Activated B cell treated with CpG ODN at 0.5 μM for 24 hours (primary cell): ENCODE data around the gene DGKB. TPM values are rescaled to one million over a fixed set of nuclear protein-coding genes. Genes with fewer than 3 reads are reported as not detected.

Experiments
- ATAC-seq: fragments of 200-7000 bp; cut with Tn5 transposase; one replicate; pipeline ENCODE4 v1.10.0; 2021; ENCODE audit warnings: low read depth, mild to moderate bottlenecking, moderate library complexity
- CTCF ChIA-PET: fragments of 350-600 bp; sonication (Branson Sonifier 250); formaldehyde crosslinking; loops from one replicate; lab custom pipeline; 2021; ENCODE audit warnings: antibody characterized with exemption; lab: Charles Lee
- POLR2A ChIA-PET: fragments of 350-600 bp; sonication (Branson Sonifier 250); formaldehyde crosslinking; loops from one replicate; lab custom pipeline; 2021; ENCODE audit warnings: antibody characterized with exemption; lab: Charles Lee
- DNase-seq: peaks from one replicate; pipeline ENCODE4 v3.0.0; 2022
- H3K27ac Mint-ChIP-seq: one replicate; pipeline ENCODE4 v1.8.0; 2020; ENCODE audit warnings: mixed read lengths
- H3K27me3 Mint-ChIP-seq: one replicate; pipeline ENCODE4 v1.8.0; 2021; ENCODE audit warnings: mixed read lengths
- H3K36me3 Mint-ChIP-seq: one replicate; pipeline ENCODE4 v1.8.0; 2021; ENCODE audit warnings: low read depth, mixed read lengths
- H3K4me1 Mint-ChIP-seq: one replicate; pipeline ENCODE4 v1.8.0; 2021; ENCODE audit warnings: mixed read lengths
- H3K4me3 Mint-ChIP-seq: one replicate; pipeline ENCODE4 v1.8.0; 2020; ENCODE audit warnings: mild to moderate bottlenecking, mixed read lengths
- H3K9me3 Mint-ChIP-seq: one replicate; pipeline ENCODE4 v1.8.0; 2020; ENCODE audit warnings: mixed read lengths
- CTCF ChIP-seq: fragments of 200-600 bp; IDR thresholded peaks from one replicate; pipeline ENCODE4 v1.8.0; 2022; ENCODE audit warnings: antibody characterized with exemption, mild to moderate bottlenecking
- intact Hi-C: fragments of 100-400 bp; cut with micrococcal nuclease; formaldehyde crosslinking; loops from one replicate; pipeline ENCODE4 v1.15.1; 2024
- total RNA-seq: library from RNA; stranded (reverse); gene quantifications from 2 replicates; pipeline ENCODE4 v1.2.3, GENCODE V29; 2022

The DGKB gene
- total RNA-seq, 1 donor from 2014 or later: not detected

- DNase-seq (no peak), ATAC-seq (no peak)
- no peak for TF ChIP-seq CTCF
- Mint-ChIP-seq H3K4me3 (no peak overlapping the region), H3K4me1 (no peaks in the 10 kb centered on the region), H3K9me3 (no peaks in the 10 kb centered on the region), H3K36me3 (no peaks in the 10 kb centered on the region), H3K27me3 (no peaks in the 10 kb centered on the region), H3K27ac (no peak overlapping the region)
- ChIA-PET POLR2A (no interaction called here), CTCF (no interaction called here)
- intact Hi-C loops: no loop called here
These were observed 513.4 kb downstream of the DGKB start for GRCh38 chr7:14389181-14389591.

GRCh38 chr7:14385074-14385473 is 517.5 kb downstream of the DGKB start:
- Mint-ChIP-seq H3K27ac (no peak overlapping the region), H3K4me3 (no peak overlapping the region), H3K9me3 (no peaks in the 10 kb centered on the region), H3K27me3 (no peaks in the 10 kb centered on the region), H3K36me3 (no peaks in the 10 kb centered on the region), H3K4me1 (no peaks in the 10 kb centered on the region)
- no peak for ATAC-seq
- CTCF ChIA-PET: no interaction called here
- TF ChIP-seq CTCF: no peak
- POLR2A ChIA-PET: no interaction called here
- DNase-seq: no peak
- intact Hi-C loops: no loop called here

- H3K27ac Mint-ChIP-seq: no peak overlapping the region
- no peaks in the 10 kb centered on the region for H3K27me3 Mint-ChIP-seq
- no peak for TF ChIP-seq CTCF
- ChIA-PET CTCF (no interaction called here), POLR2A (no interaction called here)
- H3K4me1 Mint-ChIP-seq: no peaks in the 10 kb centered on the region
- H3K9me3 Mint-ChIP-seq: no peaks in the 10 kb centered on the region
- no peak for DNase-seq
- intact Hi-C loops: no loop called here
- H3K4me3 Mint-ChIP-seq: no peak overlapping the region
- no peaks in the 10 kb centered on the region for H3K36me3 Mint-ChIP-seq
- no peak for ATAC-seq
These were observed 520.6 kb downstream of the DGKB start for GRCh38 chr7:14381936-14382335.

GRCh38 chr7:14381306-14381705 is 521.2 kb downstream of the DGKB start:
- H3K4me1 Mint-ChIP-seq: no peaks in the 10 kb centered on the region
- no peak for DNase-seq
- H3K27ac Mint-ChIP-seq: no peak overlapping the region
- TF ChIP-seq CTCF: no peak
- no peaks in the 10 kb centered on the region for H3K27me3 Mint-ChIP-seq
- intact Hi-C loops: no loop called here
- H3K36me3 Mint-ChIP-seq: no peaks in the 10 kb centered on the region
- H3K4me3 Mint-ChIP-seq: no peak overlapping the region
- POLR2A ChIA-PET: no interaction called here
- CTCF ChIA-PET: no interaction called here
- no peak for ATAC-seq
- H3K9me3 Mint-ChIP-seq: no peaks in the 10 kb centered on the region

GRCh38 chr7:14380881-14381280 is 521.7 kb downstream of the DGKB start:
- Mint-ChIP-seq H3K4me3 (no peak overlapping the region), H3K4me1 (no peaks in the 10 kb centered on the region), H3K36me3 (no peaks in the 10 kb centered on the region), H3K27ac (no peak overlapping the region), H3K9me3 (no peaks in the 10 kb centered on the region), H3K27me3 (no peaks in the 10 kb centered on the region)
- ATAC-seq (no peak), DNase-seq (no peak)
- no peak for TF ChIP-seq CTCF
- ChIA-PET CTCF (interaction anchor here (0.6 kb wide), 1 partner anchor 16 kb away, joined by 3 read pairs; no protein-coding TSS in a partner anchor), POLR2A (no interaction called here)
- intact Hi-C loops: no loop called here
